Fibroblast of mammary gland (primary cell): ENCODE data around the gene CYP3A7.
A peak's percentile ranks its signal among the peaks of the same experiment; 100 is the strongest.
"Not testable (repeated sequence)": the region's sequence is repeated elsewhere in the genome, so short reads cannot be mapped to it uniquely, and the experiment has no call there.

Experiments
- DNase-seq: peaks from one replicate; pipeline ENCODE4 v3.0.0-alpha.2; 2010; ENCODE audit warnings: low read depth
- H3K4me3 ChIP-seq: 2 replicates; pipeline ENCODE4 v1.5.1; 2011; ENCODE audit warnings: low read depth, mild to moderate bottlenecking, low read length, moderate library complexity; ENCODE audit not compliant: control insufficient read depth
- CTCF ChIP-seq: conservative IDR thresholded peaks from 2 replicates; pipeline ENCODE4 v1.5.1; 2011; ENCODE audit warnings: low read depth, low read length, inconsistent platforms; ENCODE audit not compliant: control insufficient read depth, insufficient read depth

CYP3A7 gene

GRCh38 chr7:99699946-99700345 lies 35.0 kb downstream of the CYP3A7 start:
- DNase-seq, result no peak
- TF ChIP-seq CTCF, result no peak
- no peak overlapping the region for H3K4me3 ChIP-seq

GRCh38 chr7:99698867-99699730 lies 35.9 kb downstream of the CYP3A7 start:
- H3K4me3 ChIP-seq, result not testable (repeated sequence)
- DNase-seq, result peak; percentile 24

GRCh38 chr7:99694912-99695304 lies 40.1 kb downstream of the CYP3A7 start:
- no peak for DNase-seq
- no peak overlapping the region for H3K4me3 ChIP-seq
- TF ChIP-seq CTCF, result no peak

- no peak for TF ChIP-seq CTCF
- no peak for DNase-seq
- no peak overlapping the region for H3K4me3 ChIP-seq
Measured at GRCh38 chr7:99694201-99694911, 40.6 kb downstream of the CYP3A7 start.

- no peak overlapping the region for H3K4me3 ChIP-seq
- no peak for DNase-seq
- no peak for TF ChIP-seq CTCF
Measured at GRCh38 chr7:99693427-99694200, 41.4 kb downstream of the CYP3A7 start.

GRCh38 chr7:99693100-99693426 lies 41.9 kb downstream of the CYP3A7 start:
- H3K4me3 ChIP-seq, result no peak overlapping the region
- no peak for TF ChIP-seq CTCF
- DNase-seq, result no peak

GRCh38 chr7:99692563-99692962 lies 42.4 kb downstream of the CYP3A7 start:
- DNase-seq, H3K4me3 ChIP-seq: not testable (repeated sequence)

- not testable (repeated sequence) for H3K4me3 ChIP-seq, DNase-seq
Measured at GRCh38 chr7:99691658-99692057, 43.3 kb downstream of the CYP3A7 start.

- DNase-seq, H3K4me3 ChIP-seq: not testable (repeated sequence)
Measured at GRCh38 chr7:99690918-99691317, 44.1 kb downstream of the CYP3A7 start.

- DNase-seq, H3K4me3 ChIP-seq: not testable (repeated sequence)
Measured at GRCh38 chr7:99685871-99686608, 49.0 kb downstream of the CYP3A7 start.
